NCI-H345 (cell line): ENCODE measurements around the gene GPR152.
A peak's percentile ranks its signal among the peaks of the same experiment; 100 is the strongest.

Experiments
- DNase-seq: peaks from one replicate; lab custom pipeline; 2025; lab: John Stamatoyannopoulos, UW

The GPR152 gene

GRCh38 chr11:67423891-67424613 lies 28.5 kb downstream of the GPR152 start:
- no peak for DNase-seq

- DNase-seq: no peak
Measured at GRCh38 chr11:67423466-67423865, 29.1 kb downstream of the GPR152 start.

GRCh38 chr11:67422891-67423290 lies 29.6 kb downstream of the GPR152 start:
- no peak for DNase-seq

GRCh38 chr11:67421430-67422031 lies 31.0 kb downstream of the GPR152 start:
- DNase-seq: no peak

GRCh38 chr11:67420646-67421429 lies 31.7 kb downstream of the GPR152 start:
- peak; percentile 92 for DNase-seq

GRCh38 chr11:67420147-67420645 lies 32.3 kb downstream of the GPR152 start:
- DNase-seq: no peak

GRCh38 chr11:67419325-67420049 lies 33.0 kb downstream of the GPR152 start:
- DNase-seq: no peak

- peak; percentile 74 for DNase-seq
Measured at GRCh38 chr11:67418476-67419281, 33.9 kb downstream of the GPR152 start.

GRCh38 chr11:67417425-67417824 lies 35.1 kb downstream of the GPR152 start:
- no peak for DNase-seq

GRCh38 chr11:67416416-67417335 lies 35.9 kb downstream of the GPR152 start:
- peak; percentile 94 for DNase-seq

- no peak for DNase-seq
Measured at GRCh38 chr11:67415501-67416304, 36.8 kb downstream of the GPR152 start, which contains the start of gene CARNS1. CARNS1 (plus strand) TSS chr11:67415678; CDS start chr11:67416200, 522 bp downstream.

- DNase-seq: no peak
Measured at GRCh38 chr11:67413266-67413849, 39.2 kb downstream of the GPR152 start.

GRCh38 chr11:67412495-67413179 lies 39.9 kb downstream of the GPR152 start:
- DNase-seq: no peak

- DNase-seq: no peak
Measured at GRCh38 chr11:67411785-67412152, 40.8 kb downstream of the GPR152 start.

- no peak for DNase-seq
Measured at GRCh38 chr11:67410984-67411784, 41.3 kb downstream of the GPR152 start.

- no peak for DNase-seq
Measured at GRCh38 chr11:67410369-67410831, 42.1 kb downstream of the GPR152 start.

- DNase-seq: no peak
Measured at GRCh38 chr11:67409781-67410368, 42.7 kb downstream of the GPR152 start.
